Fibroblast of the aortic adventitia (primary cell): ENCODE measurements around the gene ZMYM4. TPM values are rescaled to one million over a fixed set of nuclear protein-coding genes. Genes with fewer than 3 reads are reported as not detected.

Experiments
- DNase-seq: peaks from one replicate; pipeline ENCODE4 v3.0.0-alpha.2; 2010; ENCODE audit warnings: low read depth
- H3K4me3 ChIP-seq: 2 replicates; pipeline ENCODE4 v1.5.1; 2011; ENCODE audit warnings: low read depth, mild to moderate bottlenecking, control low read depth, low read length, moderate library complexity
- CTCF ChIP-seq: IDR thresholded peaks from 2 replicates; pipeline ENCODE4 v1.5.1; 2011; ENCODE audit warnings: mild to moderate bottlenecking, low read length, control low read depth, inconsistent platforms; ENCODE audit not compliant: insufficient read depth
- total RNA-seq: library from RNA; depleted of rRNA; stranded (reverse); fragments of >200 nt; gene quantifications from 2 replicates; pipeline ENCODE4 v1.2.3, GENCODE V29; 2012; ENCODE audit warnings: low replicate concordance

ZMYM4 gene
- total RNA-seq, 1 donor = 52.2 TPM

GRCh38 chr1:35437200-35437599 lies 168.7 kb downstream of the ZMYM4 start:
- no peak for DNase-seq
- H3K4me3 ChIP-seq = no peak overlapping the region
- no peak for TF ChIP-seq CTCF

- no peak overlapping the region for H3K4me3 ChIP-seq
- no peak for DNase-seq
- TF ChIP-seq CTCF = no peak
These were observed 171.1 kb downstream of the ZMYM4 start for GRCh38 chr1:35439626-35440025.

- no peak for DNase-seq
- no peak for TF ChIP-seq CTCF
- no peak overlapping the region for H3K4me3 ChIP-seq
These were observed 173.5 kb downstream of the ZMYM4 start for GRCh38 chr1:35441926-35442579.

- TF ChIP-seq CTCF = no peak
- no peak for DNase-seq
- H3K4me3 ChIP-seq = no peak overlapping the region
These were observed 174.2 kb downstream of the ZMYM4 start for GRCh38 chr1:35442734-35443133.

- H3K4me3 ChIP-seq = no peak overlapping the region
- TF ChIP-seq CTCF = peak; percentile 25
- DNase-seq = peak; percentile 29
These were observed 175.4 kb downstream of the ZMYM4 start for GRCh38 chr1:35443768-35444518.

- no peak overlapping the region for H3K4me3 ChIP-seq
- no peak for DNase-seq
- no peak for TF ChIP-seq CTCF
These were observed 175.9 kb downstream of the ZMYM4 start for GRCh38 chr1:35444519-35444774.
